Panc1 (cell line): ENCODE measurements around the gene CBFB.

Source experiments
- POLR2AphosphoS5 ChIP-seq: IDR thresholded peaks from 2 replicates; pipeline ENCODE4 v1.6.1; 2012; ENCODE audit warnings: mild to moderate bottlenecking, low read depth, low read length, moderate library complexity
- TF ChIP-seq, protein P1 (sequence below): fragments of 450-650 bp; IDR thresholded peaks from 2 replicates; pipeline ENCODE4 v1.5.1; 2017; ENCODE audit warnings: mild to moderate bottlenecking
- TF ChIP-seq, protein P2 (sequence below), 2 experiments: IDR thresholded peaks; 2 replicates each; pipeline ENCODE4 v1.6.1; 2011 to 2012; ENCODE audit warnings: low read depth in 2 of 2, control low read depth in 1 of 2, low read length in 1 of 2, mild to moderate bottlenecking in 1 of 2, moderate library complexity in 1 of 2; ENCODE audit not compliant: insufficient read depth in 1 of 2

DNA sequence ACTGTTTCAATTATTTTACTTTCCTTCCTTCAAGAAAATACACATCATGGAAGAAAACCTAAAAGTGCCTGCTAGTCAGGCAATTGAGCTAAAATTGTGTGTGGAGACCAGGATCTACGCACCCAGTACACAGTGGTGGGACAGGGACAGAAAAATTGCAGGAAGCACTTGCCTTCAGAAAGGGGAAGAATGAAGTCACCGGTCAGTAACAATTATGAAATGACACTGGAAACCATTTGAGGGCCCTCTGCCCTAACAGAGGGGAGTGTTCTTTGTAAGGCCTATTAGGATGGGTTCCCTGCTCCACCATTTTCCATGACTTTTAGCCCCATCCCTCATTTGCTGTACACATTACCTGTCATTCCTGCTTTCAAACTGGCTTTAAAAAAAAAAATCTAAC is 76.3 kb downstream of the CBFB start:
- TF ChIP-seq, protein P1, sequence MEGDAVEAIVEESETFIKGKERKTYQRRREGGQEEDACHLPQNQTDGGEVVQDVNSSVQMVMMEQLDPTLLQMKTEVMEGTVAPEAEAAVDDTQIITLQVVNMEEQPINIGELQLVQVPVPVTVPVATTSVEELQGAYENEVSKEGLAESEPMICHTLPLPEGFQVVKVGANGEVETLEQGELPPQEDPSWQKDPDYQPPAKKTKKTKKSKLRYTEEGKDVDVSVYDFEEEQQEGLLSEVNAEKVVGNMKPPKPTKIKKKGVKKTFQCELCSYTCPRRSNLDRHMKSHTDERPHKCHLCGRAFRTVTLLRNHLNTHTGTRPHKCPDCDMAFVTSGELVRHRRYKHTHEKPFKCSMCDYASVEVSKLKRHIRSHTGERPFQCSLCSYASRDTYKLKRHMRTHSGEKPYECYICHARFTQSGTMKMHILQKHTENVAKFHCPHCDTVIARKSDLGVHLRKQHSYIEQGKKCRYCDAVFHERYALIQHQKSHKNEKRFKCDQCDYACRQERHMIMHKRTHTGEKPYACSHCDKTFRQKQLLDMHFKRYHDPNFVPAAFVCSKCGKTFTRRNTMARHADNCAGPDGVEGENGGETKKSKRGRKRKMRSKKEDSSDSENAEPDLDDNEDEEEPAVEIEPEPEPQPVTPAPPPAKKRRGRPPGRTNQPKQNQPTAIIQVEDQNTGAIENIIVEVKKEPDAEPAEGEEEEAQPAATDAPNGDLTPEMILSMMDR, result no peak
- no peak for TF ChIP-seq POLR2AphosphoS5
- TF ChIP-seq, protein P2, sequence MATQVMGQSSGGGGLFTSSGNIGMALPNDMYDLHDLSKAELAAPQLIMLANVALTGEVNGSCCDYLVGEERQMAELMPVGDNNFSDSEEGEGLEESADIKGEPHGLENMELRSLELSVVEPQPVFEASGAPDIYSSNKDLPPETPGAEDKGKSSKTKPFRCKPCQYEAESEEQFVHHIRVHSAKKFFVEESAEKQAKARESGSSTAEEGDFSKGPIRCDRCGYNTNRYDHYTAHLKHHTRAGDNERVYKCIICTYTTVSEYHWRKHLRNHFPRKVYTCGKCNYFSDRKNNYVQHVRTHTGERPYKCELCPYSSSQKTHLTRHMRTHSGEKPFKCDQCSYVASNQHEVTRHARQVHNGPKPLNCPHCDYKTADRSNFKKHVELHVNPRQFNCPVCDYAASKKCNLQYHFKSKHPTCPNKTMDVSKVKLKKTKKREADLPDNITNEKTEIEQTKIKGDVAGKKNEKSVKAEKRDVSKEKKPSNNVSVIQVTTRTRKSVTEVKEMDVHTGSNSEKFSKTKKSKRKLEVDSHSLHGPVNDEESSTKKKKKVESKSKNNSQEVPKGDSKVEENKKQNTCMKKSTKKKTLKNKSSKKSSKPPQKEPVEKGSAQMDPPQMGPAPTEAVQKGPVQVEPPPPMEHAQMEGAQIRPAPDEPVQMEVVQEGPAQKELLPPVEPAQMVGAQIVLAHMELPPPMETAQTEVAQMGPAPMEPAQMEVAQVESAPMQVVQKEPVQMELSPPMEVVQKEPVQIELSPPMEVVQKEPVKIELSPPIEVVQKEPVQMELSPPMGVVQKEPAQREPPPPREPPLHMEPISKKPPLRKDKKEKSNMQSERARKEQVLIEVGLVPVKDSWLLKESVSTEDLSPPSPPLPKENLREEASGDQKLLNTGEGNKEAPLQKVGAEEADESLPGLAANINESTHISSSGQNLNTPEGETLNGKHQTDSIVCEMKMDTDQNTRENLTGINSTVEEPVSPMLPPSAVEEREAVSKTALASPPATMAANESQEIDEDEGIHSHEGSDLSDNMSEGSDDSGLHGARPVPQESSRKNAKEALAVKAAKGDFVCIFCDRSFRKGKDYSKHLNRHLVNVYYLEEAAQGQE (IDR thresholded peaks at IDR 0.05; ENCODE audit: insufficient read depth in 1 of 2, low read depth in 2 of 2, low read length in 1 of 2), result no peak
